K562 (cell line): ENCODE results near the gene PTPRM. TPM values are rescaled to one million over a fixed set of nuclear protein-coding genes. Genes with fewer than 3 reads are reported as not detected.

Experiments
- ATAC-seq: fragments of 200-7000 bp; cut with Tn5 transposase; 3 replicates; pipeline ENCODE4 v1.9.1; 2020; ENCODE audit warnings: moderate library complexity
- BruUV-seq: library from RNA; stranded (reverse); fragments of 400-500 nt; replicated peaks from 2 replicates; lab custom pipeline; 2021; lab: Mats Ljungman, UMichigan
- CTCF ChIA-PET: fragments of 300-600 bp; formaldehyde crosslinking; extraction: SDS; loops from one replicate; lab custom pipeline; 2021; ENCODE audit warnings: low intra/inter-chr PET ratio; lab: Yijun Ruan, JAX
- POLR2A ChIA-PET: fragments of 300-600, 350-650 bp; sonication (Branson Sonifier 250); formaldehyde crosslinking; extraction: SDS; loops from one replicate; lab custom pipeline; 2021; ENCODE audit warnings: antibody characterized with exemption, inconsistent platforms; lab: Yijun Ruan, JAX
- DNase-seq, 4 experiments: peaks; one replicate each; pipeline versions ENCODE4 v3.0.0 to v3.0.0-alpha.2; 2011 to 2018; ENCODE audit warnings: low spot score in 3 of 4, mixed read lengths in 3 of 4; ENCODE audit errors: extremely low read depth in 1 of 4
- FAIRE-seq: peaks from 2 replicates; lab custom pipeline; 2011; peaks lifted over from hg19 to GRCh38; lab: Jason Lieb, UNC
- H2AFZ ChIP-seq: 2 replicates; pipeline ENCODE4 v1.6.0; 2011; ENCODE audit warnings: low read depth, low read length, control low read depth, inconsistent platforms
- H3K27ac ChIP-seq: fragments of 200-600 bp; 3 replicates; pipeline ENCODE4 v1.8.0; 2011; ENCODE audit warnings: low read depth, mild to moderate bottlenecking, control low read depth, inconsistent platforms, low read length, moderate library complexity, mixed read lengths; ENCODE audit errors: extremely low read depth
- H3K27me3 ChIP-seq, 2 experiments: fragments of 300-600 bp in 1 of 2; 2 replicates in 1 of 2; 3 replicates in 1 of 2; pipeline versions ENCODE4 v1.6.0 to v1.8.0; 2011; ENCODE audit warnings: inconsistent platforms in 2 of 2, low read length in 2 of 2, mild to moderate bottlenecking in 1 of 2, mixed read lengths in 1 of 2, moderate library complexity in 1 of 2; ENCODE audit not compliant: control insufficient read depth in 2 of 2, insufficient read depth in 2 of 2
- H3K36me3 ChIP-seq: fragments of 300-600 bp; 3 replicates; pipeline ENCODE4 v1.8.0; 2011; ENCODE audit warnings: mild to moderate bottlenecking, low read length, inconsistent platforms; ENCODE audit not compliant: control insufficient read depth, insufficient read depth
- H3K4me1 ChIP-seq, 2 experiments: fragments of 200-600 bp in 1 of 2; replicated peaks in 1 of 2; 2 replicates in 1 of 2; 3 replicates in 1 of 2; pipeline versions ENCODE4 v1.5.1 to v1.8.0; 2011; ENCODE audit warnings: inconsistent platforms in 2 of 2, low read length in 2 of 2, mild to moderate bottlenecking in 1 of 2, mixed read lengths in 1 of 2, moderate library complexity in 1 of 2; ENCODE audit not compliant: control insufficient read depth in 2 of 2, insufficient read depth in 2 of 2
- H3K4me2 ChIP-seq: 2 replicates; pipeline ENCODE4 v1.6.1; 2011; ENCODE audit warnings: low read length, control low read depth, inconsistent platforms, mixed read lengths; ENCODE audit not compliant: insufficient read depth
- H3K4me3 ChIP-seq: fragments of 200-600 bp; sonication (generic), shearing (Covaris generic); 2 replicates; pipeline ENCODE4 v1.5.1; 2016; ENCODE audit warnings: control low read depth, inconsistent platforms
- H3K79me2 ChIP-seq: fragments of 200-600 bp; 3 replicates; pipeline ENCODE4 v1.8.0; 2011; ENCODE audit warnings: low read length, inconsistent platforms; ENCODE audit not compliant: control insufficient read depth, insufficient read depth
- H3K9ac ChIP-seq, 2 experiments: 2 replicates each; pipeline versions ENCODE4 v1.6.0 to v1.6.1; 2011; ENCODE audit warnings: low read depth in 2 of 2, low read length in 2 of 2, control low read depth in 1 of 2, inconsistent platforms in 1 of 2, mild to moderate bottlenecking in 1 of 2, mixed read lengths in 1 of 2; ENCODE audit not compliant: insufficient read depth in 1 of 2
- H3K9me1 ChIP-seq: one replicate; pipeline ENCODE4 v1.6.0; 2011; ENCODE audit warnings: inconsistent platforms, mild to moderate bottlenecking, low read length, moderate library complexity; ENCODE audit not compliant: control insufficient read depth, insufficient read depth
- H3K9me3 ChIP-seq: replicated peaks from 2 replicates; pipeline ENCODE4 v1.5.1; 2011; ENCODE audit warnings: low read depth, low read length, inconsistent platforms; ENCODE audit not compliant: control insufficient read depth, insufficient read depth
- H4K20me1 ChIP-seq: replicated peaks from 2 replicates; pipeline ENCODE4 v1.6.1; 2011; ENCODE audit warnings: low read length, inconsistent platforms, mixed read lengths; ENCODE audit not compliant: control insufficient read depth, insufficient read depth
- BMI1 ChIP-seq: fragments of 150-350 bp; IDR thresholded peaks from 2 replicates; pipeline ENCODE4 v1.6.1; 2014; ENCODE audit warnings: low read length
- CTBP1 ChIP-seq: fragments of 450-650 bp; IDR thresholded peaks from 2 replicates; pipeline ENCODE4 v1.6.1; 2016; ENCODE audit warnings: borderline replicate concordance
- DIDO1 ChIP-seq: fragments of 450-650 bp; IDR thresholded peaks from 2 replicates; pipeline ENCODE4 v1.6.1; 2016; ENCODE audit warnings: low read depth, missing biosample characterization, missing genetic modification characterization
- HLTF ChIP-seq: fragments of 450-650 bp; IDR thresholded peaks from 2 replicates; pipeline ENCODE4 v1.6.1; 2016
- HSF4 ChIP-seq: fragments of 250-450 bp; sonication (Bioruptor Pico); IDR thresholded peaks from 2 replicates; pipeline ENCODE4 v2.1.2; 2022; ENCODE audit warnings: mild to moderate bottlenecking, moderate library complexity, borderline replicate concordance
- IRF1 ChIP-seq: sonication (generic); formaldehyde crosslinking; IDR thresholded peaks from 2 replicates; pipeline ENCODE4 v1.8.0; 2022; ENCODE audit warnings: missing genetic modification reagents, mild to moderate bottlenecking, borderline replicate concordance
- JUN ChIP-seq, 2 experiments: sonication (generic) in 1 of 2; formaldehyde crosslinking in 1 of 2; IDR thresholded peaks; 2 replicates each; pipeline versions ENCODE4 v1.6.1 to v1.8.0; 2012 to 2022; ENCODE audit warnings: borderline replicate concordance in 2 of 2, mild to moderate bottlenecking in 2 of 2, improper control_type of control experiment in 1 of 2, low read depth in 1 of 2, low read length in 1 of 2, missing genetic modification reagents in 1 of 2
- LCOR ChIP-seq: sonication (generic); formaldehyde crosslinking; IDR thresholded peaks from 2 replicates; pipeline ENCODE4 v1.8.0; 2022; ENCODE audit warnings: mild to moderate bottlenecking, missing genetic modification reagents
- NFIC ChIP-seq: fragments of 450-650 bp; IDR thresholded peaks from 2 replicates; pipeline ENCODE4 v1.6.1; 2017; ENCODE audit warnings: mild to moderate bottlenecking, inconsistent platforms
- NR2F6 ChIP-seq: fragments of 450-650 bp; formaldehyde crosslinking; IDR thresholded peaks from 2 replicates; pipeline ENCODE4 v1.4.0; 2020; ENCODE audit warnings: mild to moderate bottlenecking
- PCBP2 ChIP-seq: fragments of 200-400 bp; formaldehyde crosslinking; IDR thresholded peaks from 2 replicates; pipeline ENCODE4 v1.6.1; 2018; ENCODE audit warnings: low read length, low read depth, mild to moderate bottlenecking, moderate library complexity; ENCODE audit not compliant: poor library complexity, severe bottlenecking
- SRSF3 ChIP-seq: fragments of 200-400 bp; formaldehyde crosslinking; IDR thresholded peaks from 2 replicates; pipeline ENCODE4 v1.6.1; 2016; ENCODE audit warnings: mild to moderate bottlenecking, low read length, moderate library complexity; ENCODE audit not compliant: insufficient read depth
- TAF1 ChIP-seq: IDR thresholded peaks from 2 replicates; pipeline ENCODE4 v1.6.1; 2011; ENCODE audit warnings: mild to moderate bottlenecking, low read length, moderate library complexity; ENCODE audit not compliant: insufficient read depth, control insufficient read depth, severe bottlenecking; ENCODE audit errors: extremely low read depth
- TEAD2 ChIP-seq: fragments of 450-650 bp; IDR thresholded peaks from 2 replicates; pipeline ENCODE4 v1.6.1; 2016; ENCODE audit warnings: missing genetic modification characterization, control low read depth, missing compliant biosample characterization
- ZFP36 ChIP-seq: fragments of 150-350 bp; IDR thresholded peaks from 2 replicates; pipeline ENCODE4 v1.6.1; 2018; ENCODE audit warnings: low read length, low read depth; ENCODE audit not compliant: partially characterized antibody
- WGBS: fragments of 100-300 bp; shearing (Covaris generic); methylation state at CpG from one replicate; pipeline ENCODE4 v1.1.6; 2016; ENCODE audit warnings: low coverage, mixed read lengths; ENCODE audit not compliant: insufficient coverage; ENCODE audit errors: missing lambda C conversion rate; 5-methylcytosine and 5-hydroxymethylcytosine counted together
- in situ Hi-C: fragments of 300-500 bp; cut with MboI; formaldehyde crosslinking; loops from 4 replicates; pipeline ENCODE4 v1.15.0; 2018; ENCODE audit warnings: inconsistent platforms, mixed read lengths
- intact Hi-C: fragments of 100-400 bp; cut with micrococcal nuclease; formaldehyde crosslinking; loops from 2 replicates; pipeline ENCODE4 v1.14.2; 2022
- polyA plus RNA-seq, 8 experiments: library from polyadenylated mRNA; depleted of rRNA in 4 of 8; stranded (reverse) in 5 of 8; unstranded in 3 of 8; fragments of >200 nt; fragmentation: Nextera tagmentation in 2 of 8; fragmentation: Illumina TruSeq in 1 of 8; extraction: Ambion mirVana in 2 of 8; extraction: Trizol in 1 of 8; gene quantifications; 2 replicates each; pipeline versions ENCODE4 v1.2.1 to v1.2.3, GENCODE V29; 2011 to 2014; ENCODE audit warnings: inconsistent platforms in 1 of 8, missing spikeins in 1 of 8
- total RNA-seq, 7 experiments: library from RNA; depleted of rRNA in 6 of 7; stranded (reverse); fragments of >200 nt in 6 of 7; fragmentation: Illumina TruSeq in 2 of 7; extraction: Trizol in 2 of 7; gene quantifications; 2 replicates each; pipeline versions ENCODE4 v1.2.1 to v1.2.3, GENCODE V29; 2011 to 2021; ENCODE audit warnings: low replicate concordance in 1 of 7
- TF ChIP-seq, protein P1 (sequence below): fragments of 450-650 bp; IDR thresholded peaks from 2 replicates; pipeline ENCODE4 v1.6.1; 2018; ENCODE audit warnings: mild to moderate bottlenecking, low read depth; ENCODE audit not compliant: partially characterized antibody

PTPRM gene
- total and polyA plus RNA-seq, 9 of the 15 experiments (the other 6 are each of a cell fraction or from before 2014, with no cell fraction given): 0.03 to 0.16 (median 0.08) TPM; not detected in 3

DNA sequence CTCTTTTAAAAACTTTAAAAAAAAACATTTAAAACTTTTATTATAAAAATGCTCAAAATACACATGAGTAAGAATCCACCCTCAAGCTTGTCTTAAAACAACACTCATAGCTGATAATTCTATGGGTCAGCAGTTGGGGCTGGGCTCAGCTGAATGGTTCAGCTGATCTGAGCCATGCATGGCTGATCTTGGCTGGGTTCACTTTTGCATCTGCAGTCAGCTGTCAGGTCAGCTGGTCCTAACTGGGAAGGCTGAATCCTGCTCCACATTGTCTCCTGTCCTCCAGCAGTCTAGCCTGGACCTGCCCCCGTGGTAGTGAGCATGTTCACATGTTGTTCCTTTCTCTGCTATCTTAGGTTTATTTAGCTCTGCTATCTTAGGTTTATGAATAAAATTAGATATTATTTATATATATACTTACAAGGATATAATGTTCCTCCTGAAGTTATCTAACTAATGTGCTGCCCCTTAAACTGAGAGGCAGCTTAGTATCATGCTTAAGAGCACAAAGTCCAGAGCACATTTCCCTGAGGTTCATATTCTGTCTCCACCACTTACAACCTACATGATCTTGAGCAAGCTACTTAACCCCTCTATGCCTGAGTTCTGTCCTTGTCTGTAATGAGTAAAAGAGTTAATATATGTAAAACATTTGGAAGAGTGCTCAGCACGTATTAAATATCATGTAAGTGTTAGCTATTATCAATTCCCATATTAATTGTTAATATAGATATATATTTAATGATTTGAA lies 309.4 kb downstream of the PTPRM start:
- Histone ChIP-seq H2AFZ (no peak overlapping the region), H3K9me3 (no peaks in the 10 kb centered on the region), H3K27me3 (no peaks in the 10 kb centered on the region), H3K27ac (no peak overlapping the region), H3K9me1 (no peaks in the 10 kb centered on the region), H3K4me1 (no peaks in the 10 kb centered on the region), H3K9ac (no peak overlapping the region), H3K4me3 (no peak overlapping the region), H3K4me2 (no peak overlapping the region), H3K36me3 (no peaks in the 10 kb centered on the region), H4K20me1 (no peaks in the 10 kb centered on the region), H3K79me2 (no peaks in the 10 kb centered on the region)
- in situ Hi-C loops: no loop called here
- FAIRE-seq (no peak), DNase-seq (no peak), ATAC-seq (no peak)
- TF ChIP-seq TAF1 (no peak), IRF1 (CRISPR knock-in tag) (no peak), LCOR (no peak), HLTF (no peak), ZFP36 (no peak), TEAD2 (no peak), NR2F6 (no peak), DIDO1 (tag) (no peak), NFIC (no peak), PCBP2 (no peak), CTBP1 (no peak), JUN (IDR thresholded peaks at IDR 0.05; ENCODE audit: borderline replicate concordance, low read depth, low read length) (no peak), JUN (CRISPR knock-in tag; IDR thresholded peaks at IDR 0.05; ENCODE audit: borderline replicate concordance) (no peak), BMI1 (no peak), SRSF3 (no peak), HSF4 (CRISPR knock-in tag) (no peak)
- TF ChIP-seq, protein P1, sequence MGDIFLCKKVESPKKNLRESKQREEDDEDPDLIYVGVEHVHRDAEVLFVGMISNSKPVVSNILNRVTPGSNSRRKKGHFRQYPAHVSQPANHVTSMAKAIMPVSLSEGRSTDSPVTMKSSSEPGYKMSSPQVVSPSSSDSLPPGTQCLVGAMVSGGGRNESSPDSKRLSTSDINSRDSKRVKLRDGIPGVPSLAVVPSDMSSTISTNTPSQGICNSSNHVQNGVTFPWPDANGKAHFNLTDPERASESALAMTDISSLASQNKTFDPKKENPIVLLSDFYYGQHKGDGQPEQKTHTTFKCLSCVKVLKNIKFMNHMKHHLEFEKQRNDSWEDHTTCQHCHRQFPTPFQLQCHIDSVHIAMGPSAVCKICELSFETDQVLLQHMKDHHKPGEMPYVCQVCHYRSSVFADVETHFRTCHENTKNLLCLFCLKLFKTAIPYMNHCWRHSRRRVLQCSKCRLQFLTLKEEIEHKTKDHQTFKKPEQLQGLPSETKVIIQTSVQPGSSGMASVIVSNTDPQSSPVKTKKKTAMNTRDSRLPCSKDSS: no peak
- intact Hi-C loops: no loop called here
- ChIA-PET POLR2A (no interaction called here), CTCF (no interaction called here)
- no TSS peak for BruUV-seq
- WGBS: 0% methylated on average over 2 of the region's 2 CpGs
